Activated T-helper 2 cell treated with anti-CD3 and anti-CD28 coated beads, Interferon-gamma antibody, Interleukin-2, Interleukin-4, amounts not matched to agents 10 μg/mL and 5 μg/mL and 100 μg/mL, durations not matched to agents 14 hours and 24 hours and 36 hours (primary cell): ENCODE data around the gene MYNN. TPM values are rescaled to one million over a fixed set of nuclear protein-coding genes. Genes with fewer than 3 reads are reported as not detected.
A peak's percentile ranks its signal among the peaks of the same experiment; 100 is the strongest.
"Not testable (repeated sequence)": the region's sequence is repeated elsewhere in the genome, so short reads cannot be mapped to it uniquely, and the experiment has no call there.

Experiments
- DNase-seq: peaks from one replicate; pipeline ENCODE4 v3.0.0; 2021; ENCODE audit warnings: low spot score
- H3K27ac Mint-ChIP-seq: one replicate; pipeline ENCODE4 v1.8.0; 2021; ENCODE audit warnings: mixed read lengths
- H3K27me3 Mint-ChIP-seq: one replicate; pipeline ENCODE4 v1.8.0; 2021; ENCODE audit warnings: low read depth, mixed read lengths
- H3K36me3 Mint-ChIP-seq: one replicate; pipeline ENCODE4 v1.8.0; 2021; ENCODE audit warnings: low read depth, mixed read lengths
- H3K4me1 Mint-ChIP-seq: one replicate; pipeline ENCODE4 v1.8.0; 2021; ENCODE audit warnings: low read depth, mixed read lengths
- H3K4me3 Mint-ChIP-seq: one replicate; pipeline ENCODE4 v1.8.0; 2021; ENCODE audit warnings: low read depth, mild to moderate bottlenecking, moderate library complexity, mixed read lengths
- H3K9me3 Mint-ChIP-seq: one replicate; pipeline ENCODE4 v1.8.0; 2021; ENCODE audit warnings: mixed read lengths
- intact Hi-C: fragments of 100-400 bp; cut with micrococcal nuclease; formaldehyde crosslinking; loops from one replicate; pipeline ENCODE4 v1.15.1; 2023
- total RNA-seq: library from RNA; stranded (reverse); gene quantifications from 2 replicates; pipeline ENCODE4 v1.2.3, GENCODE V29; 2022

Gene MYNN
- total RNA-seq = 13.8 and 15.5 TPM in 2 replicates

GRCh38 chr3:169772897-169773816 is at the start of gene MYNN:
Gene MYNN (plus strand): TSS chr3:169773396. CDS start chr3:169774296, 900 bp downstream.
- intact Hi-C loops = loop anchor here (1.0 to 5.0 kb wide), 6 partner anchors 9 to 1099 kb away; partner anchors contain the start of genes PHC3, RPL22L1 and SKIL
- Mint-ChIP-seq H3K4me3 (peak within 1 kb of the TSS; percentile 96), H3K36me3 (peaks cover 46% of the 10 kb centered on the region), H3K27me3 (no peaks in the 10 kb centered on the region), H3K4me1 (peaks cover 31% of the 10 kb centered on the region), H3K9me3 (no peaks in the 10 kb centered on the region), H3K27ac (peak within 1 kb of the TSS; percentile 99)
- DNase-seq = peak; percentile 90

GRCh38 chr3:169731857-169732256 is 41.3 kb upstream of the MYNN start:
- H3K27me3 Mint-ChIP-seq = peaks cover 19% of the 10 kb centered on the region
- intact Hi-C loops, H3K36me3 Mint-ChIP-seq, DNase-seq, H3K27ac Mint-ChIP-seq, H3K4me1 Mint-ChIP-seq, H3K4me3 Mint-ChIP-seq: not testable (repeated sequence)
- H3K9me3 Mint-ChIP-seq = peaks cover 29% of the 10 kb centered on the region

- intact Hi-C loops = no loop called here
- Mint-ChIP-seq H3K27ac (no peak overlapping the region), H3K36me3 (no peaks in the 10 kb centered on the region)
These were observed 34.1 kb upstream of the MYNN start for GRCh38 chr3:169739067-169739466.

DNA sequence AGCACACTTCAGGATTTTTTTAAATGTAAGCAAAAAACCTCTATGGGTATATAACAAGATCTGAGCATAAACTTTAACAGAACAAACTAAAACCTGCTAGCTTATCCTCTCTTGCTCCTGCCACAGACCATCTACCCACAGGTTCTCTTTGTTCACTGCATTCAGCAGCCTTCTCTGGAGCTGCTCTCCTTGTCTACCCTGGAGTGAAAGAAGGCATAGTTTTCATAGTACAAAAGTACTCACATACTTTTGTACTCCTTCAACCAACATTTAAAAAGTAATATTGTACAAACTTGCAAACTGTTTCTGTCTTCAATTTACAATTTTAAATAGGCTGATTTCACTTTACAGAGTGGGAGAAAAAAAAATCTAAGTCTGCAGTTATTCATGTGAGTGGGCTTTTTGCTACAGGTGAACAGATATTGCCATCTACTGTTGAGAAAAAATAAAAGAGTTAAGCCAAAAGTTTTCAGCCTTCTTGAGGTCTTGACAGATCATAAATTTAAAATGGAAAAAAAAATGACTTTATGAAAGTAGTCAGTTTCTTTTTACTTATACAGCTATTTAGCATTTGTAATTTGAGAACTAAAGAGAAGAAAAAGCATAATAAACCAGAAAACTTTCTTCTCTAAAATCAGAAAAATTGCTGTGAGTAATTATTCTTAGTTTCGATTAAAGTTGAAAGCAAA is 28.7 kb upstream of the MYNN start:
- Mint-ChIP-seq H3K27me3 (peaks cover 26% of the 10 kb centered on the region), H3K36me3 (no peaks in the 10 kb centered on the region), H3K4me1 (peaks cover 7% of the 10 kb centered on the region), H3K27ac (no peak overlapping the region), H3K4me3 (no peak overlapping the region), H3K9me3 (no peaks in the 10 kb centered on the region)
- no peak for DNase-seq
- intact Hi-C loops = no loop called here

More at GRCh38 chr3:169739067-169739466, 34.1 kb upstream of the MYNN start:
- no peaks in the 10 kb centered on the region for H3K4me1 Mint-ChIP-seq
- DNase-seq = no peak
- H3K4me3 Mint-ChIP-seq = no peak overlapping the region
- peaks cover 2% of the 10 kb centered on the region for H3K27me3 Mint-ChIP-seq
- H3K9me3 Mint-ChIP-seq = peaks cover 16% of the 10 kb centered on the region

GRCh38 chr3:169746924-169747323 is 26.3 kb upstream of the MYNN start:
- Mint-ChIP-seq H3K27me3 (peaks cover 27% of the 10 kb centered on the region), H3K4me3 (no peak overlapping the region), H3K36me3 (no peaks in the 10 kb centered on the region), H3K27ac (no peak overlapping the region), H3K4me1 (peaks cover 8% of the 10 kb centered on the region), H3K9me3 (no peaks in the 10 kb centered on the region)
- DNase-seq = no peak
- intact Hi-C loops = no loop called here

- intact Hi-C loops = no loop called here
- H3K4me1 Mint-ChIP-seq = peaks cover 11% of the 10 kb centered on the region
- no peak for DNase-seq
- no peak overlapping the region for H3K4me3 Mint-ChIP-seq
- no peaks in the 10 kb centered on the region for H3K36me3 Mint-ChIP-seq
- no peaks in the 10 kb centered on the region for H3K9me3 Mint-ChIP-seq
- peaks cover 35% of the 10 kb centered on the region for H3K27me3 Mint-ChIP-seq
- no peak overlapping the region for H3K27ac Mint-ChIP-seq
These were observed 24.5 kb upstream of the MYNN start for GRCh38 chr3:169748670-169749069.

DNA sequence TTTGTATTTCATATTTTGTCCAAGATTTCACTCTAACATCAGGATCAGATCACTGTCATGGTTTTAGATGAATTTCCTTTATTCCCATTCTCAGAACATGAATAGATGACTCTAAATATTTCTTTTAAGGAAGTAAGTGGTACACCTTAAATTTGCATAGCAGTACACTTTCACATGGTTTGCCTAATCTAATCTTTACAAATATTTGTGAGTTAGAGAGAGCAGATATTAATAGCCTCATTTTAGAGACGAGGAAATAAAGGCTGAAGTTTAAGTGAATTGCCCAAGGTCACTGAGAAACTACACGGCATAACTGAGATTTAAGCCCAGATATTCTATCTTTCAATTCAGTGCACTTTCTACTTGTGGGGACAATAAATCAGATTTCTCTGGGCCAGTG is 22.5 kb upstream of the MYNN start:
- intact Hi-C loops = loop anchor here (10.0 kb wide), 1 partner anchor 606 kb away; no protein-coding TSS in a partner anchor
- Mint-ChIP-seq H3K4me3 (no peak overlapping the region), H3K9me3 (no peaks in the 10 kb centered on the region), H3K27me3 (peaks cover 31% of the 10 kb centered on the region), H3K36me3 (no peaks in the 10 kb centered on the region), H3K27ac (no peak overlapping the region), H3K4me1 (peaks cover 15% of the 10 kb centered on the region)
- no peak for DNase-seq

- no peak for DNase-seq
- H3K4me3 Mint-ChIP-seq = no peak overlapping the region
- H3K27ac Mint-ChIP-seq = no peak overlapping the region
- H3K36me3 Mint-ChIP-seq = no peaks in the 10 kb centered on the region
- intact Hi-C loops = loop anchor here (10.0 kb wide), 1 partner anchor 607 kb away; no protein-coding TSS in a partner anchor
- H3K4me1 Mint-ChIP-seq = peaks cover 17% of the 10 kb centered on the region
- H3K27me3 Mint-ChIP-seq = peaks cover 25% of the 10 kb centered on the region
- H3K9me3 Mint-ChIP-seq = no peaks in the 10 kb centered on the region
These were observed 21.3 kb upstream of the MYNN start for GRCh38 chr3:169751875-169752274.

GRCh38 chr3:169754711-169755110 is 18.5 kb upstream of the MYNN start:
- peaks cover 14% of the 10 kb centered on the region for H3K27me3 Mint-ChIP-seq
- no peaks in the 10 kb centered on the region for H3K36me3 Mint-ChIP-seq
- no peak overlapping the region for H3K4me3 Mint-ChIP-seq
- H3K4me1 Mint-ChIP-seq = peaks cover 27% of the 10 kb centered on the region
- H3K9me3 Mint-ChIP-seq = no peaks in the 10 kb centered on the region
- no peak overlapping the region for H3K27ac Mint-ChIP-seq
- no peak for DNase-seq
- intact Hi-C loops = loop anchor here (5.0 to 10.0 kb wide), 2 partner anchors 92 to 610 kb away; partner anchors contain the start of gene MECOM

DNA sequence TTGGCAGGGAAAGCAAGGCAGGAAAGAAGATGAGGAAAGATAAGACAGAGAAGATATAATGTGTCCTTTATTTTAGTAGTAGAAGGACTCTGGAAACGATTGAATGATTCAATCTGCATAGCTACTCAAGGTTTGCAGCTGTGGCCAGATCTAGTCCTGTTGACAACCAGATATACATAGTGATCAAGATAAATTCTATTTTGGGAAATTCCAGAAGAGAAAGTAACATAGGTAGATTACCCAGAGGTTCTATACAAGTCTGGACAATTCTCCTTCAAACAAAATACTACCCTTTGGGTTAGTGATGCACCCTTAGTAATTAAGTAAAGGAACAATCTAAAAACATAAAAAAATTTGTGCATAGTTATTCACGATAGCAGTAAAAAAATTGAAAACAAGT is 17.7 kb upstream of the MYNN start:
- Mint-ChIP-seq H3K27ac (no peak overlapping the region), H3K27me3 (peaks cover 14% of the 10 kb centered on the region), H3K4me3 (no peak overlapping the region), H3K36me3 (no peaks in the 10 kb centered on the region), H3K9me3 (no peaks in the 10 kb centered on the region), H3K4me1 (peaks cover 28% of the 10 kb centered on the region)
- no peak for DNase-seq
- intact Hi-C loops = loop anchor here (5.0 to 10.0 kb wide), 2 partner anchors 93 to 611 kb away; partner anchors contain the start of gene MECOM

GRCh38 chr3:169758359-169758994 is 14.7 kb upstream of the MYNN start:
- no peak for DNase-seq
- peaks cover 32% of the 10 kb centered on the region for H3K4me1 Mint-ChIP-seq
- peaks cover 3% of the 10 kb centered on the region for H3K27me3 Mint-ChIP-seq
- no peak overlapping the region for H3K4me3 Mint-ChIP-seq
- H3K9me3 Mint-ChIP-seq = no peaks in the 10 kb centered on the region
- intact Hi-C loops = loop anchor here (2.0 to 10.0 kb wide), 3 partner anchors 14 to 614 kb away; partner anchors contain the start of genes MECOM and MYNN
- H3K36me3 Mint-ChIP-seq = no peaks in the 10 kb centered on the region
- H3K27ac Mint-ChIP-seq = no peak overlapping the region

DNA sequence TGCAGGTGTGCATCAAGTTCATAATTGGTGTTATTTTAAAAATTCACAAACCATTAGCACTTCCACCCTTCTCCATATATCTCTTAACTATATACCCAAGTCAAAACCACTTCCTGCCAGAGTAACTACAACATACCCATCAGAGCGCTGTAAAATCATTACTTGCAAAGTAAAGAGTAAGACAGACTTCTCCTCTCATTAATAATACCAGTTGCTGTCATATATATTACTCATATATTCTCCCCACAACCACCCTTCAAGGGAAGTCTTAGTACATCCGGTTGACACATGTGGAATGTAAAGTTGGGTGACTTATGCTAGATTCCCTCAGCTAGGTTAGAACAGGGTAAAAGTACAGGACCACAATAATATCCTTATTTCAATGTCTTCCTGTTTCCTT is 13.9 kb upstream of the MYNN start:
- H3K4me3 Mint-ChIP-seq = no peak overlapping the region
- no peaks in the 10 kb centered on the region for H3K9me3 Mint-ChIP-seq
- peaks cover 37% of the 10 kb centered on the region for H3K4me1 Mint-ChIP-seq
- peak overlapping the region; percentile 40 for H3K27ac Mint-ChIP-seq
- no peaks in the 10 kb centered on the region for H3K36me3 Mint-ChIP-seq
- no peak for DNase-seq
- intact Hi-C loops = loop anchor here (2.0 to 10.0 kb wide), 3 partner anchors 14 to 614 kb away; partner anchors contain the start of genes MECOM and MYNN
- H3K27me3 Mint-ChIP-seq = peaks cover 3% of the 10 kb centered on the region
